HCT116 (cell line): ENCODE results near the gene TYR.

Experiments
- CEBPB ChIP-seq: IDR thresholded peaks from 2 replicates; pipeline ENCODE4 v1.6.1; 2012; ENCODE audit warnings: low read depth
- EGR1 ChIP-seq: IDR thresholded peaks from 2 replicates; pipeline ENCODE4 v1.6.1; 2012; ENCODE audit warnings: low read depth
- EZH2 ChIP-seq: fragments of 200-600 bp; sonication (generic); IDR thresholded peaks from 2 replicates; pipeline ENCODE4 v1.6.1; 2017; ENCODE audit warnings: antibody characterized with exemption, mixed run types
- EZH2phosphoT487 ChIP-seq: fragments of 200-600 bp; IDR thresholded peaks from 2 replicates; pipeline ENCODE4 v1.6.1; 2018; ENCODE audit warnings: antibody characterized with exemption, borderline replicate concordance
- POLR2A ChIP-seq: IDR thresholded peaks from 2 replicates; pipeline ENCODE4 v1.7.0; 2011; ENCODE audit warnings: borderline replicate concordance; ENCODE audit not compliant: insufficient read depth, insufficient read length; ENCODE audit errors: extremely low read depth
- POLR2AphosphoS5 ChIP-seq: IDR thresholded peaks from 2 replicates; pipeline ENCODE4 v1.6.1; 2011; ENCODE audit warnings: mild to moderate bottlenecking, low read depth, low read length, moderate library complexity
- RAD21 ChIP-seq: IDR thresholded peaks from 2 replicates; pipeline ENCODE4 v1.6.1; 2012; ENCODE audit warnings: low read depth, mild to moderate bottlenecking
- ZFX ChIP-seq: fragments of 450-650 bp; IDR thresholded peaks from 2 replicates; pipeline ENCODE4 v1.6.1; 2017
- ZNF274 ChIP-seq: fragments of 200-500 bp; sonication (Bioruptor generic); IDR thresholded peaks from 2 replicates; pipeline ENCODE4 v1.6.1; 2014; ENCODE audit warnings: mild to moderate bottlenecking, low read depth, low read length, inconsistent platforms
- TF ChIP-seq, protein P1 (sequence below), 3 experiments: fragments of 200-600 bp in 1 of 3; sonication (generic) in 1 of 3; IDR thresholded peaks in 2 of 3; conservative IDR thresholded peaks in 1 of 3; 2 replicates each; pipeline ENCODE4 v1.5.1; 2012 to 2017; ENCODE audit warnings: low read depth in 2 of 3, low read length in 2 of 3, antibody characterized with exemption in 1 of 3, borderline replicate concordance in 1 of 3, control low read depth in 1 of 3, mild to moderate bottlenecking in 1 of 3, mixed read lengths in 1 of 3, mixed run types in 1 of 3, moderate library complexity in 1 of 3; ENCODE audit not compliant: insufficient read depth in 1 of 3
- TF ChIP-seq, protein P2 (sequence below): IDR thresholded peaks from 2 replicates; pipeline ENCODE4 v1.6.1; 2011; ENCODE audit warnings: mild to moderate bottlenecking, low read length, moderate library complexity; ENCODE audit not compliant: insufficient replicate concordance; ENCODE audit errors: extremely low read depth
- TF ChIP-seq, protein P3 (sequence below): IDR thresholded peaks from 2 replicates; pipeline ENCODE4 v1.6.1; 2012
- TF ChIP-seq, protein P4 (sequence below): IDR thresholded peaks from 2 replicates; pipeline ENCODE4 v1.6.1; 2012

DNA sequence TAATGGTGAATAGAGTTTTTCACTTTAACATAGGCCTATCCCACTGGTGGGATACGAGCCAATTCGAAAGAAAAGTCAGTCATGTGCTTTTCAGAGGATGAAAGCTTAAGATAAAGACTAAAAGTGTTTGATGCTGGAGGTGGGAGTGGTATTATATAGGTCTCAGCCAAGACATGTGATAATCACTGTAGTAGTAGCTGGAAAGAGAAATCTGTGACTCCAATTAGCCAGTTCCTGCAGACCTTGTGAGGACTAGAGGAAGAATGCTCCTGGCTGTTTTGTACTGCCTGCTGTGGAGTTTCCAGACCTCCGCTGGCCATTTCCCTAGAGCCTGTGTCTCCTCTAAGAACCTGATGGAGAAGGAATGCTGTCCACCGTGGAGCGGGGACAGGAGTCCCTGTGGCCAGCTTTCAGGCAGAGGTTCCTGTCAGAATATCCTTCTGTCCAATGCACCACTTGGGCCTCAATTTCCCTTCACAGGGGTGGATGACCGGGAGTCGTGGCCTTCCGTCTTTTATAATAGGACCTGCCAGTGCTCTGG lies at the start of gene TYR:
- no peak for TF ChIP-seq POLR2AphosphoS5
- TF ChIP-seq, protein P1, sequence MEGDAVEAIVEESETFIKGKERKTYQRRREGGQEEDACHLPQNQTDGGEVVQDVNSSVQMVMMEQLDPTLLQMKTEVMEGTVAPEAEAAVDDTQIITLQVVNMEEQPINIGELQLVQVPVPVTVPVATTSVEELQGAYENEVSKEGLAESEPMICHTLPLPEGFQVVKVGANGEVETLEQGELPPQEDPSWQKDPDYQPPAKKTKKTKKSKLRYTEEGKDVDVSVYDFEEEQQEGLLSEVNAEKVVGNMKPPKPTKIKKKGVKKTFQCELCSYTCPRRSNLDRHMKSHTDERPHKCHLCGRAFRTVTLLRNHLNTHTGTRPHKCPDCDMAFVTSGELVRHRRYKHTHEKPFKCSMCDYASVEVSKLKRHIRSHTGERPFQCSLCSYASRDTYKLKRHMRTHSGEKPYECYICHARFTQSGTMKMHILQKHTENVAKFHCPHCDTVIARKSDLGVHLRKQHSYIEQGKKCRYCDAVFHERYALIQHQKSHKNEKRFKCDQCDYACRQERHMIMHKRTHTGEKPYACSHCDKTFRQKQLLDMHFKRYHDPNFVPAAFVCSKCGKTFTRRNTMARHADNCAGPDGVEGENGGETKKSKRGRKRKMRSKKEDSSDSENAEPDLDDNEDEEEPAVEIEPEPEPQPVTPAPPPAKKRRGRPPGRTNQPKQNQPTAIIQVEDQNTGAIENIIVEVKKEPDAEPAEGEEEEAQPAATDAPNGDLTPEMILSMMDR (IDR thresholded peaks at IDR 0.05 in 2 of 3, conservative IDR thresholded peaks at IDR 0.05 in 1 of 3; ENCODE audit: borderline replicate concordance in 1 of 3, insufficient read depth in 1 of 3, low read depth in 2 of 3, low read length in 2 of 3) = no peak
- TF ChIP-seq EZH2 = no peak
- TF ChIP-seq, protein P2, sequence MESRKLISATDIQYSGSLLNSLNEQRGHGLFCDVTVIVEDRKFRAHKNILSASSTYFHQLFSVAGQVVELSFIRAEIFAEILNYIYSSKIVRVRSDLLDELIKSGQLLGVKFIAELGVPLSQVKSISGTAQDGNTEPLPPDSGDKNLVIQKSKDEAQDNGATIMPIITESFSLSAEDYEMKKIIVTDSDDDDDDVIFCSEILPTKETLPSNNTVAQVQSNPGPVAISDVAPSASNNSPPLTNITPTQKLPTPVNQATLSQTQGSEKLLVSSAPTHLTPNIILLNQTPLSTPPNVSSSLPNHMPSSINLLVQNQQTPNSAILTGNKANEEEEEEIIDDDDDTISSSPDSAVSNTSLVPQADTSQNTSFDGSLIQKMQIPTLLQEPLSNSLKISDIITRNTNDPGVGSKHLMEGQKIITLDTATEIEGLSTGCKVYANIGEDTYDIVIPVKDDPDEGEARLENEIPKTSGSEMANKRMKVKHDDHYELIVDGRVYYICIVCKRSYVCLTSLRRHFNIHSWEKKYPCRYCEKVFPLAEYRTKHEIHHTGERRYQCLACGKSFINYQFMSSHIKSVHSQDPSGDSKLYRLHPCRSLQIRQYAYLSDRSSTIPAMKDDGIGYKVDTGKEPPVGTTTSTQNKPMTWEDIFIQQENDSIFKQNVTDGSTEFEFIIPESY = no peak
- no peak for TF ChIP-seq CEBPB
- TF ChIP-seq, protein P3, sequence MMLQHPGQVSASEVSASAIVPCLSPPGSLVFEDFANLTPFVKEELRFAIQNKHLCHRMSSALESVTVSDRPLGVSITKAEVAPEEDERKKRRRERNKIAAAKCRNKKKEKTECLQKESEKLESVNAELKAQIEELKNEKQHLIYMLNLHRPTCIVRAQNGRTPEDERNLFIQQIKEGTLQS = no peak
- no peak for TF ChIP-seq EZH2phosphoT487
- TF ChIP-seq, protein P4, sequence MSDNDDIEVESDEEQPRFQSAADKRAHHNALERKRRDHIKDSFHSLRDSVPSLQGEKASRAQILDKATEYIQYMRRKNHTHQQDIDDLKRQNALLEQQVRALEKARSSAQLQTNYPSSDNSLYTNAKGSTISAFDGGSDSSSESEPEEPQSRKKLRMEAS = no peak
- no peak for TF ChIP-seq POLR2A
- no peak for TF ChIP-seq EGR1
- no peak for TF ChIP-seq ZNF274
- TF ChIP-seq RAD21 = no peak
- TF ChIP-seq ZFX = no peak
